ENCODE measurements around the gene CUTA.

DNA sequence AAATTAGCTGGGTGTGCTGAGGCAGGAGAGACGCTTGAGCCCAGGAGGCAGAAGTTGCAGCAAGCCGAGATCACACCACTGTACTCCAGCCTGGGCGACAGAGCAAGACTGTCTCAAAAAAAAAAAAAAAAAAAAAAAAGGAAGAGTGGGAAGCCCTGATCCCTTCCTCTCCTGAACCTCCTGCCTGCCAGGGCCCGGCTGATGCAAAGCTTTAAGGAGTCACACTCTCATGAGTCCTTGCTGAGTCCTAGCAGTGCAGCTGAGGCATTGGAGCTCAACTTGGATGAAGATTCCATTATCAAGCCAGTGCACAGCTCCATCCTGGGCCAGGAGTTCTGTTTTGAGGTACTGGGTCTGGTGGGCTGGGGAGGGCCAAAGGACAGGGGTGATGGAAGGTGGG, 17.1 kb upstream of the CUTA start:
- TF ChIP-seq, protein P1, sequence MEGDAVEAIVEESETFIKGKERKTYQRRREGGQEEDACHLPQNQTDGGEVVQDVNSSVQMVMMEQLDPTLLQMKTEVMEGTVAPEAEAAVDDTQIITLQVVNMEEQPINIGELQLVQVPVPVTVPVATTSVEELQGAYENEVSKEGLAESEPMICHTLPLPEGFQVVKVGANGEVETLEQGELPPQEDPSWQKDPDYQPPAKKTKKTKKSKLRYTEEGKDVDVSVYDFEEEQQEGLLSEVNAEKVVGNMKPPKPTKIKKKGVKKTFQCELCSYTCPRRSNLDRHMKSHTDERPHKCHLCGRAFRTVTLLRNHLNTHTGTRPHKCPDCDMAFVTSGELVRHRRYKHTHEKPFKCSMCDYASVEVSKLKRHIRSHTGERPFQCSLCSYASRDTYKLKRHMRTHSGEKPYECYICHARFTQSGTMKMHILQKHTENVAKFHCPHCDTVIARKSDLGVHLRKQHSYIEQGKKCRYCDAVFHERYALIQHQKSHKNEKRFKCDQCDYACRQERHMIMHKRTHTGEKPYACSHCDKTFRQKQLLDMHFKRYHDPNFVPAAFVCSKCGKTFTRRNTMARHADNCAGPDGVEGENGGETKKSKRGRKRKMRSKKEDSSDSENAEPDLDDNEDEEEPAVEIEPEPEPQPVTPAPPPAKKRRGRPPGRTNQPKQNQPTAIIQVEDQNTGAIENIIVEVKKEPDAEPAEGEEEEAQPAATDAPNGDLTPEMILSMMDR (IDR thresholded peaks at IDR 0.05; ENCODE audit: poor library complexity, severe bottlenecking), result no peak
- no peak for TF ChIP-seq EZH2 (IDR thresholded peaks at IDR 0.05; ENCODE audit: borderline replicate concordance, insufficient read depth, low read length, poor library complexity, severe bottlenecking)
- TF ChIP-seq RAD21 (conservative IDR thresholded peaks at IDR 0.05), result no peak
- TF ChIP-seq POLR2AphosphoS5 (IDR thresholded peaks at IDR 0.05), result no peak
- no peak for TF ChIP-seq TAF1 (IDR thresholded peaks at IDR 0.05; ENCODE audit: low read depth)
- no peak for TF ChIP-seq EP300 (conservative IDR thresholded peaks at IDR 0.05; ENCODE audit: poor library complexity, severe bottlenecking)
- no peak for TF ChIP-seq MXI1 (conservative IDR thresholded peaks at IDR 0.05; ENCODE audit: poor library complexity, severe bottlenecking)
- TF ChIP-seq, protein P2, sequence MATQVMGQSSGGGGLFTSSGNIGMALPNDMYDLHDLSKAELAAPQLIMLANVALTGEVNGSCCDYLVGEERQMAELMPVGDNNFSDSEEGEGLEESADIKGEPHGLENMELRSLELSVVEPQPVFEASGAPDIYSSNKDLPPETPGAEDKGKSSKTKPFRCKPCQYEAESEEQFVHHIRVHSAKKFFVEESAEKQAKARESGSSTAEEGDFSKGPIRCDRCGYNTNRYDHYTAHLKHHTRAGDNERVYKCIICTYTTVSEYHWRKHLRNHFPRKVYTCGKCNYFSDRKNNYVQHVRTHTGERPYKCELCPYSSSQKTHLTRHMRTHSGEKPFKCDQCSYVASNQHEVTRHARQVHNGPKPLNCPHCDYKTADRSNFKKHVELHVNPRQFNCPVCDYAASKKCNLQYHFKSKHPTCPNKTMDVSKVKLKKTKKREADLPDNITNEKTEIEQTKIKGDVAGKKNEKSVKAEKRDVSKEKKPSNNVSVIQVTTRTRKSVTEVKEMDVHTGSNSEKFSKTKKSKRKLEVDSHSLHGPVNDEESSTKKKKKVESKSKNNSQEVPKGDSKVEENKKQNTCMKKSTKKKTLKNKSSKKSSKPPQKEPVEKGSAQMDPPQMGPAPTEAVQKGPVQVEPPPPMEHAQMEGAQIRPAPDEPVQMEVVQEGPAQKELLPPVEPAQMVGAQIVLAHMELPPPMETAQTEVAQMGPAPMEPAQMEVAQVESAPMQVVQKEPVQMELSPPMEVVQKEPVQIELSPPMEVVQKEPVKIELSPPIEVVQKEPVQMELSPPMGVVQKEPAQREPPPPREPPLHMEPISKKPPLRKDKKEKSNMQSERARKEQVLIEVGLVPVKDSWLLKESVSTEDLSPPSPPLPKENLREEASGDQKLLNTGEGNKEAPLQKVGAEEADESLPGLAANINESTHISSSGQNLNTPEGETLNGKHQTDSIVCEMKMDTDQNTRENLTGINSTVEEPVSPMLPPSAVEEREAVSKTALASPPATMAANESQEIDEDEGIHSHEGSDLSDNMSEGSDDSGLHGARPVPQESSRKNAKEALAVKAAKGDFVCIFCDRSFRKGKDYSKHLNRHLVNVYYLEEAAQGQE (IDR thresholded peaks at IDR 0.05; ENCODE audit: borderline replicate concordance), result no peak
- no peak for TF ChIP-seq SMC3 (conservative IDR thresholded peaks at IDR 0.05; ENCODE audit: poor library complexity)
